Measurements from ENCODE around the gene ATP6V0A1.
A peak's percentile ranks its signal among the peaks of the same experiment; 100 is the strongest.

Gene ATP6V0A1

DNA sequence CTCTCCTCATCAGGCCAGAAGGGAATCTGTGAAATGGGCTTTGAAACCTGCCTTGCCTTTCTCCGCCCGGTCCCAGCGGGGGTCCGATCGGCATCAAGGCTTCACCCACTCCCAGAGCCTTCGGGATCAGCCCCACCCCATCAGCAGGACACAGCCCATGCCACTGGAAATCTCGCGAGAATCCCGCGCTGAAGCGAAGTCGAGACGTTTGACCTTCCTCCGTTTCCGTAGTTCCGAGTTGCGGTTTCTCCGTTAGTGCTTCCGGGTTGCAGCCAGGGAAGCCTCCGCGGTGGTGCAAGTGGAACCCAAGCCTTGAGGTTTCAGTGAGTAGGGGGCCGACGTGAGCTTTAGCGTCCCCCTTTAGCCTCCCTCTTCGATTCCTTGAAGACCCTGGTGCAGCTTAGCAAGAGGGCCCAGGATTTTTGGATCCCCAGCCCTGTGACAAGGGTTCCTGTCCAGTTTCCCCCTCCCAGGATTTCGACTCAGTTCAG, 103.3 kb downstream of the ATP6V0A1 start, which contains the start of gene COASY:
COASY (plus strand) TSS at position 252 of the 491 bp plus-strand sequence. CDS start 475 bp downstream, outside the sequence.
- DNase-seq (ENCODE audit: low read depth in 2 of 2) = peak; percentile 85 to 88

GRCh38 chr17:42562388-42563142, 103.9 kb downstream of the ATP6V0A1 start:
- DNase-seq (ENCODE audit: low read depth in 2 of 2) = no peak

- DNase-seq (ENCODE audit: low read depth in 2 of 2) = no peak
Measured at GRCh38 chr17:42563143-42563509, 104.4 kb downstream of the ATP6V0A1 start.

DNA sequence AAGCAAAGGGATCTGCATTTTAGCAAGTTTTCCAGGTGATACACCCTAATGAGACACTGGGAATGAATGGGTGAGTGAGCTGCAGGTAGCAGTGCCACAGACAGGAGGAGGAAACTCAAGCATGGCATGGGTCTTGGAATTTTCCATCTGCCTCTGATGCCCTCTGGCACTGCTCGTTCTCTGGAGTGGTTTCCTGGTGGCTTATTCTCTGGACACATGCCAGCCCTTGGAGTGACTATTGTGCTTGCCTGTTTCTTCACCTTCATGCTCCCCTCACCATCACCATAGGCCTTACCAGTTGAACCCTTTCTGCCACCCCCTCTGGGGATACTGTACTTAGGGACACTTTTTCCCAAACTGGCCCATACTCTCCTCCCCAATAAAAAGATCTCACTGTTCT, 104.9 kb downstream of the ATP6V0A1 start:
- no peak for DNase-seq (ENCODE audit: low read depth in 2 of 2)

DNA sequence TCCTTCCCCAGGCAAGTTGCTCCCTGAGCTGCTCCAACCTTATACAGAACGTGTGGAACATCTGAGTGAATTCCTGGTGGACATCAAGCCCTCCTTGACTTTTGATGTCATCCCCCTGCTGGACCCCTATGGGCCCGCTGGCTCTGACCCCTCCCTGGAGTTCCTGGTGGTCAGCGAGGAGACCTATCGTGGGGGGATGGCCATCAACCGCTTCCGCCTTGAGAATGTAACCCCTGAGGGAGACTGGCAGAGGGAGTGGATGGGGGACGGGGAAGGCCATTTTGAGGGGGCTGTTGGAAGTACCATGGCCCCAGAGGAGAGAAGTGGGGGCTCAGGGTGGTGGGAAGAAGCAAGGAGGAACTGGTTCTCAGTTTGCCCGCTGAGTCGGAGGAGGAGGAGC, 105.3 kb downstream of the ATP6V0A1 start:
- no peak for DNase-seq (ENCODE audit: low read depth in 2 of 2)

- no peak for DNase-seq (ENCODE audit: low read depth in 2 of 2)
Measured at GRCh38 chr17:42564815-42565522, 106.3 kb downstream of the ATP6V0A1 start.

DNA sequence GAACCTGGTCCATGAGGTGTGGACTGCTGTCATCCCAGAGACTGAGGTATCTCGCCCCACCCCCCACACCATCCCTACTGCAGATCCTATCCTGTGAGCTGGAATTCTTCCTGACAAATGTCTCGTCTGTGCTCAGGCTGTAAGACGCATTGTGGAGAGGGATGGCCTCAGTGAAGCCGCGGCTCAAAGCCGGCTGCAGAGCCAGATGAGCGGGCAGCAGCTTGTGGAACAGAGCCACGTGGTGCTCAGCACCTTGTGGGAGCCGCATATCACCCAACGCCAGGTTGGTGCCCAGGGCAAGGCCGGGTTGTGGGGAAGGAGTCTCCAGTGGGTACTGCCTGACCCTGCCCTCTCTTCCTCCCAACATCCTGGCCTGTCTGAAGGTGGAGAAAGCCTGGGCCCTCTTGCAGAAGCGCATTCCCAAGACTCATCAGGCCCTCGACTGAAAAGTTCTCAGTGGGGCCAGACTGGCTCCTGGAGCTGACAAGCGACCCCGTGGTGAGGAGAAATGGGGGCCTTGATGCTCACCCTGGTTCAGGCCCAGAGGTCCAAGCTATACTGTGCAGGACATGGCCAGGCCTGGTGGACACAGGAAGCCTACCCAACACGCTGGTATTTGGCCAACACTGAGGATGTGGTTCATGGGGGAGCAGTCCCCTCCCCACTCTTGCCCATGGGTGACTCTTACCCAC, 107.0 kb downstream of the ATP6V0A1 start:
- DNase-seq (ENCODE audit: low read depth in 2 of 2) = no peak

DNA sequence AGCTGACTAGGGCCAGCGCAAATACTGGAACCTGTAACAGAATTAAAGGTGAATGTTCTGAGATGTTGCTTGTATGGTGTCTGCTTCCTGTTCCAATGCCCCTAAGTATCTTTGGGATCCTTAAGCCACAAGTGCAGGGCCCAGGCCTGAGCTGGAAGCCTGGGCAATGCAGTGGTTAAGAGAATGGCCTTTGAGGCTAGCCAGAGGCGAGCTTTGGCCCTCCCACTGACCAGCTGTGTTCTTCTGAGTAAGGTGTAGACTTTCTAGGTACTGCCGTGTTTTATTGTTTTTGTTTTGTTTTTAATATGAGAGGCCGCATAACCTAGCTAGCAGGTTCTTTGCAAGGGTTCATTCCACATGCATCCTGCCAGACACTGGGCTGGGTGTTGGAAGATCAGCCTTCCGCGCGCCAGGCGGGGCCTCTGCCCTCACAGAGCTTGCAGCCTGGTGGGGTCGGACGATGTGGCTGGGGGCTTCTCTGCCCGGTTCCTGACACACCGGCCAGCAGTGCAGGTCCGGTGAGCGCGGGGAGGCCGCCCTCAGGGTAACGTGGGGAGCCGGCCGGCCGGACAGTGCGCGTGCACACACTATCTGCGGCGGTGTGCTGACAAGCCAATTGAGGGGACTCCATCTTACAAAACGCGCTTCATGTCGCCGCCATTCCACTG, 107.7 kb downstream of the ATP6V0A1 start:
- DNase-seq (ENCODE audit: low read depth in 2 of 2) = no peak

- DNase-seq (ENCODE audit: low read depth in 2 of 2) = peak; percentile 90 to 92
Measured at GRCh38 chr17:42566883-42567573, 108.3 kb downstream of the ATP6V0A1 start, which contains the start of gene MLX. Gene MLX, plus strand, starts transcription at chr17:42567100. Its CDS starts 25 bp downstream, at chr17:42567125.

- DNase-seq (ENCODE audit: low read depth in 2 of 2) = no peak
Measured at GRCh38 chr17:42568341-42569111, 109.8 kb downstream of the ATP6V0A1 start.

DNA sequence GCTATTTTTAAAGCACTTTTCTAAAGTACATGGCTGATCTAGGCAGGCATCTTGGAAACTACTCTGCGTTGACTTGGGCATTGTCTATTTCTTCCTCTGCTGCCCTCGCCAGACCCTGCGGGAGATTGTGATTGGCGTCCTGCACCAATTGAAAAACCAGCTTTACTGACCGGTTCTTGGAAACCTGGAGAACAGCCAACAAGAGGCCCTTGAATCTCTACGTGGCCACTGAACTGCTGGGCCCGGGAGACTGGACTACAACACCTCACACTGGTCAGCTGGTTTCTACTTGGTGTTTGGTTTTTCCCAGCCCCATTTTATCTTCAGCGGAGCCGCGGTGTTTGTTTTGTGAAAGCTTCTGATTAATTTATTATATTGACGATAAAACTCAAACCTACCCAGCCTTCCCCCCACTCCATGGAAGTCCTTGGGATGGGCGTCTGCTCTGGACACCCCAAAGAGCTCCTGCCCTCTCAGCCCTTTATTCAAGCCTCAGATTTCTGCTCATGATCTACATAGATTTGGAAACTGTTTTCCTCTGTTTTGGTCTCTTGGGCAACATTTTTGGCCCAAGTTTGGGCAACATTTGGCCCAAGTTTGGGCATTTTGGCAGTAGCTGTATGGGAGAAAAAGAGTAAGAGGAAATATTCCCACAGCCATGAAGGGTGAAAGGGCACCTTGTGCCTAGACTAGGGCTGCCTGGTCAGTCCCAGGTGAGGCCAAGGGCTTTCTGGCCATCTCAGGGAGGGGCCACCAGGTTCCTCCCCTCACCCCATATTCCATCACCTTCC, 113.0 kb downstream of the ATP6V0A1 start:
- no peak for DNase-seq (ENCODE audit: low read depth in 2 of 2)

Data from stimulated activated CD8-positive, alpha-beta memory T cell treated with anti-CD3 and anti-CD28 coated beads, Interleukin-15, amount 100 ng/mL, for 48 hours (primary cell).